Measurements from ENCODE around the gene TCP11L2. TPM values are rescaled to one million over a fixed set of nuclear protein-coding genes. Genes with fewer than 3 reads are reported as not detected.

Gene TCP11L2
- total and polyA plus RNA-seq, 3 donors from 2014 or later, result 15.8 to 33.9 (median 31.0) TPM

DNA sequence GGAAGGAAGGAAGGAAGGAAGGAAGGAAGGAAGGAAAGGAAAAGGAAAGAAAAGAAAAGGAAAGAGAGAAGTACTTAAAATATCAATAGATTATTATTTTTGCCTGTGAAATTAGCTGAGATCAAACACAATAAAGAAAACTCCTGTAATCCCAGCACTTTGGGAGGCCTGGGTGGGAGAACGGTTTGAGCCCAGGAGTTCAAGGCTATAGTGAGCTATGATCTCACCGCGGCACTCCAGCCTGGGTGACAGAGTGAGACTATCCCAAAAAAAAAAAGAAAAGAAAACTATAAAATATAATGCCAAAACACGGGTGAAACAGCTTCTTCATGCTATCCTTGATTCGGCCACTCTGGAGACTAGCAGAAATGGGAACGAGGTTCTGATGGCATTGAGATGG lies 28.5 kb upstream of the TCP11L2 start:
- intact Hi-C loops (cut with DNase I; ENCODE audit: low total_unique reads), result no loop called here
- Histone ChIP-seq H3K36me3 (ENCODE audit: low read depth, missing control alignments) (no peaks in the 10 kb centered on the region), H3K27ac (no peak overlapping the region), H3K27me3 (no peaks in the 10 kb centered on the region), H3K4me3 (no peak overlapping the region), H3K4me1 (no peaks in the 10 kb centered on the region), H3K9me3 (no peaks in the 10 kb centered on the region)
- TF ChIP-seq, protein P1, sequence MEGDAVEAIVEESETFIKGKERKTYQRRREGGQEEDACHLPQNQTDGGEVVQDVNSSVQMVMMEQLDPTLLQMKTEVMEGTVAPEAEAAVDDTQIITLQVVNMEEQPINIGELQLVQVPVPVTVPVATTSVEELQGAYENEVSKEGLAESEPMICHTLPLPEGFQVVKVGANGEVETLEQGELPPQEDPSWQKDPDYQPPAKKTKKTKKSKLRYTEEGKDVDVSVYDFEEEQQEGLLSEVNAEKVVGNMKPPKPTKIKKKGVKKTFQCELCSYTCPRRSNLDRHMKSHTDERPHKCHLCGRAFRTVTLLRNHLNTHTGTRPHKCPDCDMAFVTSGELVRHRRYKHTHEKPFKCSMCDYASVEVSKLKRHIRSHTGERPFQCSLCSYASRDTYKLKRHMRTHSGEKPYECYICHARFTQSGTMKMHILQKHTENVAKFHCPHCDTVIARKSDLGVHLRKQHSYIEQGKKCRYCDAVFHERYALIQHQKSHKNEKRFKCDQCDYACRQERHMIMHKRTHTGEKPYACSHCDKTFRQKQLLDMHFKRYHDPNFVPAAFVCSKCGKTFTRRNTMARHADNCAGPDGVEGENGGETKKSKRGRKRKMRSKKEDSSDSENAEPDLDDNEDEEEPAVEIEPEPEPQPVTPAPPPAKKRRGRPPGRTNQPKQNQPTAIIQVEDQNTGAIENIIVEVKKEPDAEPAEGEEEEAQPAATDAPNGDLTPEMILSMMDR (IDR thresholded peaks at IDR 0.05), result no peak
- TF ChIP-seq POLR2A (IDR thresholded peaks at IDR 0.05), result no peak
- 54 to 59% methylated on average over 6 of the region's 6 CpGs for WGBS, 2 donors
- no peak for DNase-seq

DNA sequence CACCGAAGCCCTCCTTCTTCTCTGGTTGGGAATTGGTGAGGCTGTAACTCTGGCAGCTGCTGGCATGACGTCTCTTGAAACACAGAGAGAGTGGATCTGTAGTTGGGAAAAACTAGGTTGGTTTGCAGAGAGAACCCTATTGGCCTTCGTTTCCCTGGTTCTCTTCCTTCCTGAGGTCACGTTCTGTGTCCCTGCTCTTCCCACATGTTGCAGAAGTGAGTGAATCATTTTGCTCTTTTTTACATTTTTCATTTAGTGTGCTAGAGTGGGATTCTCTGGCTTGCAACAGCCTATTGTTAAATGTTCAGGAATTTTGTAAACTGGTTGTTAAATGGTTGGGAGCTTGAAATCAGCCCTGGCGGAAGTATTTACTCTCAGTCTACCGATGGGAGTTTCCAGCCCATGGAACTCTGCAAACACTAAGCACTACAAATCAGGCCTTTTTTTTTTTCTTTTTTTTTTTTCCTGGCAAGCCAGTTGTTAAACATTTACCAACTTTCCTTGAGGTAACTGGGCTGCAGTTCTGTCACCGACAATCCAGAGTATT lies 27.9 kb upstream of the TCP11L2 start:
- Histone ChIP-seq H3K9me3 (no peaks in the 10 kb centered on the region), H3K36me3 (ENCODE audit: low read depth, missing control alignments) (no peaks in the 10 kb centered on the region), H3K4me3 (no peak overlapping the region), H3K27ac (no peak overlapping the region), H3K4me1 (no peaks in the 10 kb centered on the region), H3K27me3 (no peaks in the 10 kb centered on the region)
- intact Hi-C loops (cut with DNase I; ENCODE audit: low total_unique reads), result no loop called here
- TF ChIP-seq, protein P1 (IDR thresholded peaks at IDR 0.05), result no peak
- no peak for TF ChIP-seq POLR2A (IDR thresholded peaks at IDR 0.05)
- DNase-seq, result no peak
- WGBS, 2 donors, result 64 to 67% methylated on average over 7 of the region's 7 CpGs

DNA sequence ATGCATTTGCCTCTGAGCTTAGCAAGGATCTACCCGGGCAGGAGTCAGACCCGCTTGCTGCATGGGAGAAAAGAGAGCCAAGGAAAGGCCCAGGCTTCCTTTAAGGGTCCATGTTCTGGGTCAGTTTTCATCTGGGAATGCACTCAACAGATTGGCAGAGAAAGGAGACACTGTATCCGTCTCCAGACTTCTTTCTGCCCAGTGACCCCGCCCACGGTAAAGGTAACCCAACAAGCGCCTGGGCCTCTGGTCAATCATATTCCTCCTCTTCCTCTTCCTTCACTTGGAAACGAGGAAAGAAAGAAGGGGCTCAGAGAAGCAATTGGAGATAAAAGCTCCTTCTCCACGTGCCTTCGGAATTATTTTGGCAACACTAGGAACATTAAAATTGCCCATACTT lies 27.1 kb upstream of the TCP11L2 start:
- 74 to 83% methylated on average over 9 of the region's 9 CpGs for WGBS, 2 donors
- DNase-seq, result no peak
- intact Hi-C loops (cut with DNase I; ENCODE audit: low total_unique reads), result no loop called here
- TF ChIP-seq POLR2A (IDR thresholded peaks at IDR 0.05), result no peak
- TF ChIP-seq, protein P1 (IDR thresholded peaks at IDR 0.05), result no peak
- Histone ChIP-seq H3K27ac (no peak overlapping the region), H3K36me3 (ENCODE audit: low read depth, missing control alignments) (no peaks in the 10 kb centered on the region), H3K4me1 (no peaks in the 10 kb centered on the region), H3K4me3 (no peak overlapping the region), H3K27me3 (no peaks in the 10 kb centered on the region), H3K9me3 (no peaks in the 10 kb centered on the region)

DNA sequence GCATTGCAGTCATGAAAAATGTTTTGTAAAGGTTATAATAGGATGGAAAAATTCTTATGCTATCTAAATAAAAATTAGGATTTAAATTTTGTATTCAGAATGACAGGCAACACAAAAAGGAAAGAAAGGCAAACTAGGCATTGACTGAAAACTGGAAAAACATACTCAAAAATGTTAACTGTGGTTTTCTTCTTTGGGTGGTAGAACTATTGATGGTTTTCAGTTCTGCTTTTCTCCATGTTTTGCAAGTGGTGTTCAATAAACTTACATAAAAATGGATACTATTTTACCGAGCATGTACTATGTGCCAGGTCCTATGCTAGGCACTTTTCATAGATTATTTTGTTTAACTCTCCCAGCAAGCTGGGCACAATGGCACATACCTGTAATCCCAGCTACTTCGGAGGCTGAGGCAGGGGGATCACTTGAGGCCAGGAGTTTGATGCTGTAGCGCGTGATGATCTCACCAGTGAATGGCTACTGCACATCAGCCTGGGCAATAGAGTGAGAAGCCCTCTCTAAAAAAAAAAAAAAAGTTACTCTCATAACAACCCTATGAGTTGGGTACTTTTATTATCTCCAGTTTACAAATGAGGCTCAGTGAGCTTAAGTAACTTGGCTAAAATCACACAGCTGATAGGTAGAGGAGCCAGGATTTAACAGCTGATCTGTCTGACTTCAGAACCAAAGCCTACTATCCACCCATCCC lies 26.3 kb upstream of the TCP11L2 start:
- Histone ChIP-seq H3K36me3 (ENCODE audit: low read depth, missing control alignments) (no peaks in the 10 kb centered on the region), H3K27me3 (no peaks in the 10 kb centered on the region), H3K9me3 (no peaks in the 10 kb centered on the region), H3K4me3 (no peak overlapping the region), H3K27ac (no peak overlapping the region), H3K4me1 (no peaks in the 10 kb centered on the region)
- no peak for DNase-seq
- TF ChIP-seq POLR2A (IDR thresholded peaks at IDR 0.05), result no peak
- TF ChIP-seq, protein P1 (IDR thresholded peaks at IDR 0.05), result no peak
- intact Hi-C loops (cut with DNase I; ENCODE audit: low total_unique reads), result no loop called here
- WGBS, 2 donors, result 88 to 94% methylated on average over 4 of the region's 4 CpGs

DNA sequence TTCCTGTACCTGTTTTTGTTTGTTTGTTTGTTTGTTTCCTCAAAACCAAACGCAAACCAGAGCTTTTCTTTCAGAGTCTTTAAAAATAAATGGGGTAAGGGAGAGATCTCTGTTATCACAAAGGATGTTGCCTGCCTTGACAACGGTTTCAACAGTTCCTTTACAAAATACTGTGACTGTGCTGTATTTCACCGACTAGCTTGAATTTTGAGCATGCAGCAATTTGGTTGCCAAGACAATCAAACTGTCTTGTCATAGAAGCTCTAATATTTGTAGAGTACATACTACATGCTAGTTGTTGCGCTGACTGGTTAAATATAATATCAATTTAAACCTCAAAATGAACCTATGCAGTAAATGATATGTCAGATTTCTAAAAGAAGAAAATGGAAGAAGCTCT lies 22.4 kb upstream of the TCP11L2 start:
- no peak overlapping the region for H3K27ac ChIP-seq
- H3K27me3 ChIP-seq, result no peaks in the 10 kb centered on the region
- intact Hi-C loops (cut with DNase I; ENCODE audit: low total_unique reads), result no loop called here
- DNase-seq, result no peak
- WGBS, 2 donors, result 84 to 87% methylated on average over 4 of the region's 4 CpGs
- no peaks in the 10 kb centered on the region for H3K36me3 ChIP-seq (ENCODE audit: low read depth, missing control alignments)
- no peaks in the 10 kb centered on the region for H3K4me1 ChIP-seq
- TF ChIP-seq POLR2A (IDR thresholded peaks at IDR 0.05), result no peak
- TF ChIP-seq, protein P1 (IDR thresholded peaks at IDR 0.05), result no peak
- no peaks in the 10 kb centered on the region for H3K9me3 ChIP-seq
- H3K4me3 ChIP-seq, result no peak overlapping the region

Data from testis (tissue), 3 donors.